ENCODE data around the gene IL6ST. TPM values are rescaled to one million over a fixed set of nuclear protein-coding genes. Genes with fewer than 3 reads are reported as not detected.
A peak's percentile ranks its signal among the peaks of the same experiment; 100 is the strongest.

IL6ST gene
- total RNA-seq, 2 donors from 2014 or later: 186 to 228 TPM

GRCh38 chr5:55923177-55923771 lies 71.5 kb downstream of the IL6ST start:
- intact Hi-C loops (cut with DNase I): no loop called here
- H3K36me3 ChIP-seq: no peaks in the 10 kb centered on the region
- no peaks in the 10 kb centered on the region for H3K9me3 ChIP-seq
- peak overlapping the region in 1 of 2 donors; percentile 10 for H3K4me3 ChIP-seq
- H3K4me1 ChIP-seq (replicated peaks): no peaks in the 10 kb centered on the region
- WGBS: 44% methylated on average over 17 of the region's 17 CpGs
- TF ChIP-seq, protein P1, sequence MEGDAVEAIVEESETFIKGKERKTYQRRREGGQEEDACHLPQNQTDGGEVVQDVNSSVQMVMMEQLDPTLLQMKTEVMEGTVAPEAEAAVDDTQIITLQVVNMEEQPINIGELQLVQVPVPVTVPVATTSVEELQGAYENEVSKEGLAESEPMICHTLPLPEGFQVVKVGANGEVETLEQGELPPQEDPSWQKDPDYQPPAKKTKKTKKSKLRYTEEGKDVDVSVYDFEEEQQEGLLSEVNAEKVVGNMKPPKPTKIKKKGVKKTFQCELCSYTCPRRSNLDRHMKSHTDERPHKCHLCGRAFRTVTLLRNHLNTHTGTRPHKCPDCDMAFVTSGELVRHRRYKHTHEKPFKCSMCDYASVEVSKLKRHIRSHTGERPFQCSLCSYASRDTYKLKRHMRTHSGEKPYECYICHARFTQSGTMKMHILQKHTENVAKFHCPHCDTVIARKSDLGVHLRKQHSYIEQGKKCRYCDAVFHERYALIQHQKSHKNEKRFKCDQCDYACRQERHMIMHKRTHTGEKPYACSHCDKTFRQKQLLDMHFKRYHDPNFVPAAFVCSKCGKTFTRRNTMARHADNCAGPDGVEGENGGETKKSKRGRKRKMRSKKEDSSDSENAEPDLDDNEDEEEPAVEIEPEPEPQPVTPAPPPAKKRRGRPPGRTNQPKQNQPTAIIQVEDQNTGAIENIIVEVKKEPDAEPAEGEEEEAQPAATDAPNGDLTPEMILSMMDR (IDR thresholded peaks at IDR 0.05): no peak
- TF ChIP-seq POLR2A (IDR thresholded peaks at IDR 0.05) (no peak), POLR2AphosphoS5 (IDR thresholded peaks at IDR 0.05) (no peak)
- no peaks in the 10 kb centered on the region for H3K27me3 ChIP-seq (replicated peaks; ENCODE audit: insufficient read depth)
- no peak for DNase-seq (ENCODE audit: low spot score)
- peak overlapping the region; percentile 70 to 80 for H3K27ac ChIP-seq

DNA sequence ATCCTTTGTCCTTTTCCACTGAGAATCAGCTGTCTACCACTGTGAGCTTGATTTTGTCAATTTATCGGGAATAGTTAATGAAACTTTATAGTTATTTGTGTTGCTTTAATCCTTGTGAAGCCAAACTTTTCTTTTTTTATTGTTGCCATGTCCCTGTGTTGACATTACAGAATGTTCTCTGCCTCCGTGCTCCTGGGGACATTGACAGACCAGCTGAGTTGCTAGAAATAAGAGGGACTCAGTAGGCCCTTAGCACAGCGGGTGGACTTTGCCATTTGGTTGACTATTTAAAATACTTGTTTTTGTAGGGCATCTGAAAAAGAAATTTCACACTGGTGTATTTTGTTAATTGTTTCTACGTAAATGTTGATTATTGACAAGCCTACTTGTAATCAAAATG lies 73.1 kb downstream of the IL6ST start:
- Histone ChIP-seq H3K27me3 (replicated peaks; ENCODE audit: insufficient read depth) (no peaks in the 10 kb centered on the region), H3K4me1 (replicated peaks) (no peaks in the 10 kb centered on the region), H3K4me3 (peak overlapping the region; percentile 6 to 15), H3K27ac (peak overlapping the region; percentile 70 to 80), H3K36me3 (no peaks in the 10 kb centered on the region), H3K9me3 (no peaks in the 10 kb centered on the region)
- TF ChIP-seq, protein P1 (IDR thresholded peaks at IDR 0.05): no peak
- TF ChIP-seq POLR2AphosphoS5 (IDR thresholded peaks at IDR 0.05) (peak; percentile 81), POLR2A (IDR thresholded peaks at IDR 0.05) (no peak)
- WGBS: 71% methylated on average over 4 of the region's 4 CpGs
- peak; percentile 59 for DNase-seq (ENCODE audit: low spot score)
- intact Hi-C loops (cut with DNase I): no loop called here

- H3K27ac ChIP-seq: peak overlapping the region; percentile 70 to 80
- no peaks in the 10 kb centered on the region for H3K4me1 ChIP-seq (replicated peaks)
- intact Hi-C loops (cut with DNase I): no loop called here
- no peaks in the 10 kb centered on the region for H3K9me3 ChIP-seq
- WGBS: 62% methylated on average over 5 of the region's 5 CpGs
- peak overlapping the region; percentile 6 to 15 for H3K4me3 ChIP-seq
- DNase-seq (ENCODE audit: low spot score): no peak
- TF ChIP-seq POLR2A (IDR thresholded peaks at IDR 0.05): no peak
- TF ChIP-seq, protein P1 (IDR thresholded peaks at IDR 0.05): peak in 1 of 4 experiments; percentile 40
- H3K27me3 ChIP-seq (replicated peaks; ENCODE audit: insufficient read depth): no peaks in the 10 kb centered on the region
- no peaks in the 10 kb centered on the region for H3K36me3 ChIP-seq
Measured at GRCh38 chr5:55920784-55921183, 74.0 kb downstream of the IL6ST start.

GRCh38 chr5:55919625-55920024 lies 75.1 kb downstream of the IL6ST start:
- H3K4me3 ChIP-seq: no peak overlapping the region
- 98% methylated on average over 3 of the region's 3 CpGs for WGBS
- intact Hi-C loops (cut with DNase I): no loop called here

More at GRCh38 chr5:55919625-55920024, 75.1 kb downstream of the IL6ST start:
- no peak for DNase-seq (ENCODE audit: low spot score)
- Histone ChIP-seq H3K4me1 (replicated peaks) (no peaks in the 10 kb centered on the region), H3K27ac (no peak overlapping the region), H3K36me3 (no peaks in the 10 kb centered on the region), H3K9me3 (no peaks in the 10 kb centered on the region), H3K27me3 (replicated peaks; ENCODE audit: insufficient read depth) (no peaks in the 10 kb centered on the region)
- TF ChIP-seq, protein P1 (IDR thresholded peaks at IDR 0.05): no peak
- TF ChIP-seq POLR2A (IDR thresholded peaks at IDR 0.05) (no peak), POLR2AphosphoS5 (IDR thresholded peaks at IDR 0.05) (no peak)

All from prostate gland (tissue), 2 donors.